GM19240 (cell line): ENCODE results near the gene SLK.

Experiments used
- DNase-seq: peaks from one replicate; pipeline ENCODE4 v3.0.0; 2011; ENCODE audit warnings: low spot score; ENCODE audit not compliant: insufficient read length

The SLK gene

GRCh38 chr10:104033401-104033930, 66.5 kb downstream of the SLK start:
- DNase-seq: no peak

DNA sequence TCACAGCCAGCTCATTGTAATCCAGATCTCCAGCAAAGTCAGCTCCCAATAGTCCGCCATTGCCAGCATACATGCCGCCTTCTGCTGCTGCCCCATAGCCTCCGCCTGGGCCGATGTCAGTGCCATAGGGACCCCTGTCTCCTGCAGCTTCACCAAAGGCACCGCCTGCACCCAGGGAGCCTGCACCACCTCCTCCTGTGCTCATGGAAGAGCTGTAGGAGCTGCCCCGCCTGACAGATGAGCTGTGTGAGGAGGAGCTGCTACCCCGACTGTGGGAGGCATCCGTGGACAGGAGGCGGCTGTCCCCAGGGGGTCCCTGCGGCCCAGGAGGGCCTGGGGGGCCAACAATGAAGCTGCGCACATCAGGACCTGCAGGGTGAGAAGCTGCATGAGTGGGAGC, 67.0 kb downstream of the SLK start:
- DNase-seq: no peak

GRCh38 chr10:104034401-104035193, 67.7 kb downstream of the SLK start:
- no peak for DNase-seq

DNA sequence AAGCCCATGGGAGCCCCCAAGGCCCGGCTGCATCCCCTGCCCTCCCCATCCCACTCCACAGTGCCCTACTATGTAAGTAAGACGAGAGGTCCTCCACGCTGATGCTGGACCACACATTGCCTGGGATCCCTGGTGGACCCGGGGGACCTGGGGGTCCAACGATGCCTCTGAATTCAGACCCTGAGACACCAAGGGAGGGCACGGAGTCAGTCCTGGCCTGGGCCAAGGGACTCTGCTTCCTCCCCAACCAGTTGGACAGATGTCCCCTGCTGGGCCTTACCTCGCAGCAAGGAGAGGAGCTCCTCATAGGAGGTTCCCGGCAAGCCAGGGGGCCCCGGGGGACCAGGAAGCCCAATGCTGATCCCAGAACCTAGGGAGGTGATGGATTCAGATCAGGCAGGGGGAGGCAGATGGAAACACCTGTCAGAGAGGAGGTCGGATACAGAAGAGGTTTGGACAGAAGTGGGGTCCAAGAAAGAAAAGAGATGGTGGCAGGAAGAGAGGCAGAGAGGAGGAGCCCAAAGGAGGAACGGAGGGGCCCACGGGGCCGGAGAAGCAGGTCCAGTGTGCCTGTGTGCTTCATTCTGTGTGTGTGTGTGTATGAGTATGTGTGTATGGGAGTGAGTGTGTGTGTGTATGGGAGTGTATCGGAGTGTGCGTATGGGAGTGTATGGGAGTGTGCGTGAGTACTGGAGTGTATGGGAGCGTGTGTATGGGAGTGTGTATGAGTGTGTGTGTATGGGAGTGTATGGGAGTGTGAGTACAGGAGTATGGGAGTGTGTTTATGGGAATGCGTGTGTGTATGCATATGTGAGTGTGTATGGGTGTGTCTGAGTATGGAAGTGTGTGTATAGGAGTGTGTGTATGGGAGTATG, 68.5 kb downstream of the SLK start:
- DNase-seq: no peak

DNA sequence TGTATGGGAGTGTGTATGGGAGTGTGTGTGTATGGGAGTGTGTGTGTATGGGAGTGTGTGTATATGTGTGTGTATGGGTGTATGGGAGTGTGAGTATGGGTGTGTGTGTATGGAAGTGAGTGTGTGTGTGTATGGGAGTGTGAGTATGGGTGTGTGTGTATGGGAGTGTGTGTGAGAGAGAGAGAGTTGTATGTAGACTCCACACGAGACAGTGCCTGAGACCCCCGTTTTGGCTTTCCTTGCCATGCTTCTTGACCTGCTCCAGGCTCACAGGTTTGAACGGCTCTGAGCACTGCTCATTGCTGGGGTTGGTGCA, 69.1 kb downstream of the SLK start:
- DNase-seq: no peak

- DNase-seq: no peak
Observed at GRCh38 chr10:104036518-104037260, 69.7 kb downstream of the SLK start.

GRCh38 chr10:104037261-104037951, 70.5 kb downstream of the SLK start:
- DNase-seq: no peak

GRCh38 chr10:104038537-104038936, 71.6 kb downstream of the SLK start:
- DNase-seq: no peak

DNA sequence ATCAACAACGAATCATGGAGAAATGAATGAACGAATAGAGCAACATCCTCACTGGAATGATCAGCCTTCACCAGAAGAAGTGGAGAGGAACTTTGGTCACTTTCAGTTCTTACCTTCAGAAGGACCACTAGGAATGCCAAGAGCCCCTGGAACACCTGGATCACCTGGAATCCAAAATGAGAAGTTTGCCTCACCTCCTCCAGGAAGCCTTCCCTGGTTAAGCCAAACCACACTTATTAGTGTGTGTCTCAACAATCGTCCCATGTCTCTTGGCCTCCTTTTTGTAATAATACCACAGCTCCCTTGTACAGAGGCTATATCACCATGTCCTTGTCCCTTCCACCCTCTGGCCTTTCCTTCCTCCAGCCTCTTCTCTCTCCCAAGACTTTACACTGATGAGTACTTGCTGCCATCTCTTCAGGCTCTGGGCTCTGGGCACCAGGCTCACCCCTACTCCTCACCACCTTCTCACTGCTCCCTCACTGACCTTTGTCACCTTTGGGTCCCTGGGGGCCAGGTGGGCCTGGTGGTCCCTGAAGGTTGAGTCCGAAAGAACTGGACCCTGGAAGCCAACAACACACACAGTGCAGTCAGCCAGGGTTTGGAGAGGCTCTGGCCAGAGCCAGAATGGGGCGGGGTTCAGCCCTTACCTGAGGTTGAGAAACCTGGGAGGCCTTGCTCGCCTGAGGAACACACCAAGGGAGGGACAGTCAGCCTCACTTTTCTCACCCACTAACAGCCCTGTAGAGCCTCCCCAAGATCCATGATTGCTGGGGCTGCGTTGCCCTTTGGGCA, 72.2 kb downstream of the SLK start:
- no peak for DNase-seq

DNA sequence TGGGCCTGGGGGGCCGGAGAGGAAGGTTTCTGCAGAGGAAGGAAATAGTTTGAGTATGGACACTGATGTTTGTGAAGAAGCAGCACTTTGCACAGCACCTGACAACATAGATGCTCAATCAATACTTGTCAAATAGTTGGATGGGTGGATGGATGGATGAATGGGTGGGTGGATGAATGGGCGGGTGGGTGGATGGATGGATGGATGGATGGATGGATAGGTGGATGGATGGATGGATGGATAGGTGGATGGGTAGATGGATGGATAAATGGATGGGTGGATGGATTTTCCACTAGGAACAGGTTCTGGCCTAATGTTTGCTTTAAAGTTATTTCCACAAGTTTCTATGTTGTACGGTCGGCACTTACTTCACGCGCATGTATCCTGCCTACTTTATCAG, 73.4 kb downstream of the SLK start:
- DNase-seq: no peak

- no peak for DNase-seq
Observed at GRCh38 chr10:104040862-104041789, 74.2 kb downstream of the SLK start.

GRCh38 chr10:104041891-104042535, 75.1 kb downstream of the SLK start:
- no peak for DNase-seq

- DNase-seq: no peak
Observed at GRCh38 chr10:104043185-104043830, 76.4 kb downstream of the SLK start.

DNA sequence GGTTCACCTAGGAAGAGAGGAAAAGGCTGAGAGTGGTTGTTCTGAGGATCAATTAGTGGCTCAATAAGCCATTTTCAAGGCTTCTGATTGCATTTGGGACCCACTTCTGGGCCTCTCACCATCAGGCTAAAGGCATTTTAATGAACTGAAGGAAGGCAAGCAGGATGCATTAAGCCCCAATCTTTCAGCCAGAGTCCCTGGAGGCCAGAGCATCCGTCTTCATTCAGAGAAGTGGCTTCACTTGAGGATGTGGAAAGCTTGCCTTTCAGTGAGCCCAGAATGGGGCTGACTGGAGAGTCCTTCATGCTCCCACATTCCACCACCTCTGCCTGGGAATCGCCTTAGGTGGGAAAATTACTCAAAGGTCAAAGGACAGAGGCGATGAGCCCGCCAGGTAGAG, 76.9 kb downstream of the SLK start:
- DNase-seq: no peak

GRCh38 chr10:104045151-104046089, 78.5 kb downstream of the SLK start:
- DNase-seq: no peak

- no peak for DNase-seq
Observed at GRCh38 chr10:104046651-104047050, 79.7 kb downstream of the SLK start.
